HepG2 (cell line): Measurements from ENCODE around the gene PFDN5. TPM values are rescaled to one million over a fixed set of nuclear protein-coding genes. Genes with fewer than 3 reads are reported as not detected.

Experiments
- ATAC-seq: fragments of 200-7000 bp; cut with Tn5 transposase; 3 replicates; pipeline ENCODE4 v1.9.1; 2020; ENCODE audit warnings: mild to moderate bottlenecking, moderate library complexity
- BruUV-seq: library from RNA; stranded (reverse); fragments of 400-500 nt; replicated peaks from 2 replicates; lab custom pipeline; 2021; lab: Mats Ljungman, UMichigan
- CTCF ChIA-PET: fragments of 300-600 bp; formaldehyde crosslinking; extraction: SDS; loops from one replicate; lab custom pipeline; 2021; ENCODE audit warnings: low total read pairs, inconsistent platforms, low intra/inter-chr PET ratio; lab: Yijun Ruan, JAX
- POLR2A ChIA-PET: fragments of 350-600 bp; sonication (Branson Sonifier 250); formaldehyde crosslinking; loops from one replicate; lab custom pipeline; 2020; ENCODE audit warnings: antibody characterized with exemption, inconsistent platforms; lab: Yijun Ruan, JAX
- DNase-seq: peaks from one replicate; pipeline ENCODE4 v3.0.0-alpha.2; 2015; ENCODE audit warnings: low spot score
- FAIRE-seq: peaks from 3 replicates; lab custom pipeline; 2011; peaks lifted over from hg19 to GRCh38; lab: Jason Lieb, UNC
- H2AFZ ChIP-seq: one replicate; pipeline ENCODE4 v1.6.1; 2011; ENCODE audit warnings: low read length, inconsistent platforms
- H3K27ac ChIP-seq: fragments of 300-600 bp; 3 replicates; pipeline ENCODE4 v1.8.0; 2011; ENCODE audit warnings: mixed run types, mild to moderate bottlenecking, mixed read lengths, low read length, inconsistent platforms; ENCODE audit not compliant: insufficient read depth; ENCODE audit errors: extremely low read length
- H3K27me3 ChIP-seq, 2 experiments: fragments of 200-600 bp in 1 of 2; 2 replicates in 1 of 2; 3 replicates in 1 of 2; pipeline versions ENCODE4 v1.6.0 to v1.8.0; 2011; ENCODE audit warnings: low read length in 2 of 2, mild to moderate bottlenecking in 2 of 2, moderate library complexity in 2 of 2, inconsistent platforms in 1 of 2; ENCODE audit not compliant: insufficient read depth in 2 of 2, control insufficient read depth in 1 of 2
- H3K36me3 ChIP-seq, 2 experiments: fragments of 200-600 bp in 1 of 2; replicated peaks in 1 of 2; 2 replicates in 1 of 2; 3 replicates in 1 of 2; pipeline versions ENCODE4 v1.5.1 to v1.8.0; 2011; ENCODE audit warnings: low read length in 2 of 2, inconsistent platforms in 1 of 2; ENCODE audit not compliant: insufficient read depth in 2 of 2, control insufficient read depth in 1 of 2
- H3K4me1 ChIP-seq: 2 replicates; pipeline ENCODE4 v1.5.1; 2012; ENCODE audit warnings: low read length, inconsistent platforms; ENCODE audit not compliant: insufficient read depth
- H3K4me2 ChIP-seq: 2 replicates; pipeline ENCODE4 v1.6.0; 2011; ENCODE audit warnings: low read depth, low read length, inconsistent platforms
- H3K4me3 ChIP-seq, 3 experiments: fragments of 200-600 bp in 1 of 3; sonication (generic), shearing (Covaris generic) in 1 of 3; replicated peaks in 1 of 3; 2 replicates each; pipeline ENCODE4 v1.5.1; 2011 to 2016; ENCODE audit warnings: low read length in 3 of 3, inconsistent platforms in 2 of 3, low read depth in 2 of 3, mild to moderate bottlenecking in 2 of 3, control low read depth in 1 of 3, mixed read lengths in 1 of 3; ENCODE audit not compliant: insufficient read depth in 1 of 3
- H3K79me2 ChIP-seq: one replicate; pipeline ENCODE4 v1.6.1; 2011; ENCODE audit warnings: low read length, inconsistent platforms; ENCODE audit not compliant: insufficient read depth
- H3K9ac ChIP-seq: 2 replicates; pipeline ENCODE4 v1.6.0; 2011; ENCODE audit warnings: mild to moderate bottlenecking, low read depth, low read length, inconsistent platforms; ENCODE audit not compliant: insufficient read depth
- H3K9me3 ChIP-seq: 2 replicates; pipeline ENCODE4 v1.5.1; 2012; ENCODE audit warnings: mild to moderate bottlenecking, low read length
- H4K20me1 ChIP-seq: 2 replicates; pipeline ENCODE4 v1.6.0; 2011; ENCODE audit warnings: inconsistent platforms, mild to moderate bottlenecking, low read length, moderate library complexity; ENCODE audit not compliant: insufficient read depth
- AFF4 ChIP-seq: sonication (generic); formaldehyde crosslinking; IDR thresholded peaks from 2 replicates; pipeline ENCODE4 v1.4.0; 2020; ENCODE audit warnings: missing genetic modification reagents
- BRD4 ChIP-seq: sonication (generic); formaldehyde crosslinking; IDR thresholded peaks from 2 replicates; pipeline ENCODE4 v1.4.0; 2020; ENCODE audit warnings: missing genetic modification reagents
- CCAR2 ChIP-seq: fragments of 200-400 bp; formaldehyde crosslinking; optimal IDR thresholded peaks from 2 replicates; pipeline ENCODE3; 2018; ENCODE audit warnings: low read depth, mild to moderate bottlenecking, low read length, moderate library complexity
- MXD3 ChIP-seq: IDR thresholded peaks from 2 replicates; pipeline ENCODE4 v1.6.1; 2016; ENCODE audit warnings: mild to moderate bottlenecking, missing biosample characterization, missing genetic modification reagents
- REXO4 ChIP-seq: sonication (generic); formaldehyde crosslinking; IDR thresholded peaks from 2 replicates; pipeline ENCODE4 v1.8.0; 2022; ENCODE audit warnings: missing genetic modification reagents, mild to moderate bottlenecking, borderline replicate concordance
- RFX3 ChIP-seq: IDR thresholded peaks from 2 replicates; pipeline ENCODE4 v1.6.1; 2016; ENCODE audit warnings: missing biosample characterization, missing genetic modification reagents
- SALL2 ChIP-seq: sonication (generic); formaldehyde crosslinking; IDR thresholded peaks from 2 replicates; pipeline ENCODE4 v1.8.1; 2023; ENCODE audit warnings: mild to moderate bottlenecking, missing genetic modification reagents, inconsistent platforms
- SUZ12 ChIP-seq: fragments of 150-350 bp; IDR thresholded peaks from 2 replicates; pipeline ENCODE4 v1.6.1; 2014; ENCODE audit warnings: low read depth, low read length
- ZNF124 ChIP-seq: sonication (generic); formaldehyde crosslinking; IDR thresholded peaks from 2 replicates; pipeline ENCODE4 v1.4.0; 2020; ENCODE audit warnings: missing genetic modification reagents
- ZNF180 ChIP-seq: sonication (generic); formaldehyde crosslinking; IDR thresholded peaks from 2 replicates; pipeline ENCODE4 v1.4.0; 2020; ENCODE audit warnings: low read depth, missing genetic modification reagents, borderline replicate concordance
- WGBS: methylation state at CpG from one replicate; pipeline ENCODE4 v1.1.6; 2017; ENCODE audit warnings: low lambda C conversion rate; 5-methylcytosine and 5-hydroxymethylcytosine counted together
- in situ Hi-C: cut with HindIII; loops from 2 replicates; pipeline ENCODE4 v1.10.0; 2017; ENCODE audit warnings: low pct_unique_long_range_greater_than_20kb; ENCODE audit not compliant: extremely low pct_ligation_motif_present
- intact Hi-C: fragments of 100-400 bp; cut with micrococcal nuclease; formaldehyde crosslinking; loops from one replicate; pipeline ENCODE4 v1.10.0; 2022; ENCODE audit not compliant: unreplicated experiment
- polyA plus RNA-seq, 8 experiments: library from polyadenylated mRNA; depleted of rRNA in 3 of 8; stranded (reverse) in 7 of 8; unstranded in 1 of 8; fragments of >200 nt; fragmentation: Illumina TruSeq in 4 of 8; extraction: Trizol in 4 of 8; gene quantifications; 2 replicates each; pipeline versions ENCODE4 v1.2.1 to v1.2.3, GENCODE V29; 2011 to 2016; ENCODE audit warnings: low read depth in 4 of 8, missing spikeins in 1 of 8, mixed read lengths in 1 of 8; ENCODE audit not compliant: insufficient read depth in 1 of 8
- total RNA-seq, 5 experiments: library from RNA; depleted of rRNA; stranded (reverse); fragments of >200 nt; fragmentation: Illumina TruSeq; extraction: Trizol; gene quantifications; 2 replicates each; pipeline ENCODE4 v1.2.3, GENCODE V29; 2016; ENCODE audit warnings: low read depth in 1 of 5

Gene PFDN5
- total and polyA plus RNA-seq, 2 of the 13 experiments (the other 11 are each of a cell fraction or from before 2014, with no cell fraction given): 449 to 462 TPM

DNA sequence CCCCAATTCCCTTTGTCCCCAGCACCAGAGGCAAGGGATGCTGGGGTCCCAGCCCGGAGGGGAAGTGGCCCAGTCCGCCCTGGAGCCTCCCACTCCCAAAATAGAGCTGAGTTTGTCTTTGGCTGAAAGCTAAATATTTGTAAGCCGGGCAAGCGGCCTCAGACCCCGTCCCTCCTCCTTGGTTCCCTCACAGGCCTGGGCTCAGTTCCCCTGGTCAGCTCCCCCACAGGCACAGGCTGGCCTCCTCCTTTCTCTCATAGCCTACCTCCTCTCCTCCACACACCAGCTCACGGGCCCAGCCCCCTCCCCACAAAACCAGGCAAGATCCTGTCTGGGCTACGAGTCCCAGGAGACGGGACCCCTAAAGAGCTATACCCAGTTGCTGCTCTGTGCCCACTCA lies 39.5 kb downstream of the PFDN5 start:
- Histone ChIP-seq H3K27me3 (peaks cover 14 to 74% of the 10 kb centered on the region in 2 experiments), H3K79me2 (no peaks in the 10 kb centered on the region), H3K9ac (no peak overlapping the region), H2AFZ (no peak overlapping the region), H4K20me1 (no peaks in the 10 kb centered on the region), H3K27ac (no peak overlapping the region), H3K4me2 (no peak overlapping the region), H3K4me1 (no peaks in the 10 kb centered on the region), H3K36me3 (no peaks in the 10 kb centered on the region), H3K4me3 (no peak overlapping the region), H3K9me3 (no peaks in the 10 kb centered on the region)
- no peak for TF ChIP-seq BRD4 (CRISPR knock-in tag)
- TF ChIP-seq AFF4 (CRISPR knock-in tag): no peak
- TF ChIP-seq ZNF124 (CRISPR knock-in tag): no peak
- TF ChIP-seq REXO4 (CRISPR knock-in tag): no peak
- no peak for TF ChIP-seq MXD3 (CRISPR knock-in tag)
- no peak for TF ChIP-seq RFX3 (CRISPR knock-in tag)
- no peak for TF ChIP-seq SALL2 (CRISPR knock-in tag)
- TF ChIP-seq CCAR2: no peak
- no peak for TF ChIP-seq ZNF180 (CRISPR knock-in tag)
- no peak for TF ChIP-seq SUZ12
- in situ Hi-C loops (no loop called here), intact Hi-C loops (no loop called here)
- POLR2A ChIA-PET: interaction anchor here (2.2 kb wide), 1 partner anchor 13 kb away, joined by 12 read pairs; the partner anchor contains the start of gene AAAS
- FAIRE-seq (no peak), DNase-seq (no peak), ATAC-seq (no peak)
- WGBS: 25% methylated on average over 6 of the region's 8 CpGs
- CTCF ChIA-PET: no interaction called here
- no TSS peak for BruUV-seq
